Osteoblast (primary cell): ENCODE results near the gene APBB1IP. TPM values are rescaled to one million over a fixed set of nuclear protein-coding genes. Genes with fewer than 3 reads are reported as not detected.

ENCODE experiments used
- DNase-seq: peaks from one replicate; pipeline ENCODE4 v3.0.0; 2011; ENCODE audit warnings: low spot score, mixed read lengths; ENCODE audit not compliant: insufficient read length; ENCODE audit errors: missing footprints
- H2AFZ ChIP-seq: 2 replicates; pipeline ENCODE4 v1.6.0; 2011; ENCODE audit warnings: mild to moderate bottlenecking, low read length
- H3K27ac ChIP-seq: 2 replicates; pipeline ENCODE4 v1.5.1; 2011; ENCODE audit warnings: mild to moderate bottlenecking, low read depth, low read length, moderate library complexity
- H3K27me3 ChIP-seq: 2 replicates; pipeline ENCODE4 v1.6.0; 2012; ENCODE audit warnings: mild to moderate bottlenecking, control low read depth, inconsistent platforms, low read length, moderate library complexity; ENCODE audit not compliant: insufficient read depth
- H3K36me3 ChIP-seq: 2 replicates; pipeline ENCODE4 v1.5.1; 2011; ENCODE audit warnings: mild to moderate bottlenecking, low read length, control low read depth, moderate library complexity; ENCODE audit not compliant: insufficient read depth
- H3K4me1 ChIP-seq: 2 replicates; pipeline ENCODE4 v1.5.1; 2011; ENCODE audit warnings: mild to moderate bottlenecking, low read length, control low read depth, moderate library complexity; ENCODE audit not compliant: insufficient read depth
- H3K4me2 ChIP-seq: 2 replicates; pipeline ENCODE4 v1.6.0; 2011; ENCODE audit warnings: mild to moderate bottlenecking, low read length; ENCODE audit not compliant: insufficient read depth
- H3K4me3 ChIP-seq: fragments of 200-600 bp; sonication (generic); 3 replicates; pipeline ENCODE4 v1.5.1; 2012; ENCODE audit warnings: mild to moderate bottlenecking, low read length, inconsistent platforms; ENCODE audit not compliant: insufficient read depth
- H3K79me2 ChIP-seq: 2 replicates; pipeline ENCODE4 v1.6.0; 2012; ENCODE audit warnings: mild to moderate bottlenecking, low read length, control low read depth, inconsistent platforms; ENCODE audit not compliant: insufficient read depth
- H3K9me3 ChIP-seq: 2 replicates; pipeline ENCODE4 v1.5.1; 2011; ENCODE audit warnings: low read depth, low read length, control low read depth
- H4K20me1 ChIP-seq: 2 replicates; pipeline ENCODE4 v1.6.0; 2012; ENCODE audit warnings: mild to moderate bottlenecking, low read length, control low read depth; ENCODE audit not compliant: insufficient read depth
- CTCF ChIP-seq: IDR thresholded peaks from 2 replicates; pipeline ENCODE4 v1.5.1; 2011; ENCODE audit warnings: mild to moderate bottlenecking, low read depth, low read length, moderate library complexity; ENCODE audit errors: extremely low read depth
- total RNA-seq: library from RNA; depleted of rRNA; stranded (reverse); fragments of >200 nt; gene quantifications from 2 replicates; pipeline ENCODE4 v1.2.3, GENCODE V29; 2012

APBB1IP gene
- total RNA-seq, 1 donor: 14.8 TPM

DNA sequence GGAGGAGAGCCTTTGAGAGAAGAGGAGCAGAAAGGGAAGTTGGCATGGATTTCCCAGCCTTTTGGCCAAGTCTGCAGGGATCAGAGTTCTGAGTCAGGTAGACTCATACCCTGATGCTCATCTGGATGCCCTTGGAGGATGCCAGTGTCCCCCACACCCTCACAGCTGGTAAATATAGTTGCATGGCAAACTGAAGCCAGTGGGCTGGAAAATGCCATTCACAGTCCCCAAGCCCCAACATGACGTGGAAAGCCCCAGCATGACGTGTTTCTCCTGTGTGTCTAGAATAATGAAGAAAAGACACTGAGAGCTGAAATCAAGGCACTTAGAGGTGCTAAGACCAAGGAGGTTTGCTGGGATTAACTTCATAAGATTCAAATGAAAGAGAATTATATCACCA, 24.8 kb upstream of the APBB1IP start:
- Histone ChIP-seq H3K27ac (no peak overlapping the region), H3K79me2 (no peaks in the 10 kb centered on the region), H3K4me2 (no peak overlapping the region), H4K20me1 (no peaks in the 10 kb centered on the region), H3K4me1 (no peaks in the 10 kb centered on the region), H3K36me3 (no peaks in the 10 kb centered on the region), H3K9me3 (no peaks in the 10 kb centered on the region), H3K4me3 (no peak overlapping the region), H2AFZ (no peak overlapping the region), H3K27me3 (no peaks in the 10 kb centered on the region)
- no peak for DNase-seq
- TF ChIP-seq CTCF: no peak

DNA sequence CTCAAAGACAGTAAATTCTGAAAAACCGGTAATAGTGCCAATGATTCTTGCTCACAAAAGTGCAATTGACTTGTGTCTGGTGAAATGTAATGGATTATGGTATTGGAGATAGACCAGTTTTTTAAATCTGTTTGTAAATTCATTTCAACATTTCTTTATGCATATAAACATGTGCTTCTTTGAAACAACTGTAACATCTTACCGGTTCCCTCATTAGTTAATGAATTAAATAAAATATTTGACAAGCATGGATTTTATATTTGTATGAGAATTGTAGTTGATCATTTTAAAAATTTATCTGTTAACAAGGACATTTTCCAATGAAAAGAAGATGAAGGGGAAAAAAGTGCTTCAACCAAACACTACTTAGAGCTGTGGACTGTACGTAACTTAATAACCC, 21.0 kb upstream of the APBB1IP start:
- no peaks in the 10 kb centered on the region for H4K20me1 ChIP-seq
- no peak overlapping the region for H3K4me3 ChIP-seq
- H3K4me2 ChIP-seq: no peak overlapping the region
- no peak overlapping the region for H3K27ac ChIP-seq
- no peaks in the 10 kb centered on the region for H3K9me3 ChIP-seq
- no peaks in the 10 kb centered on the region for H3K79me2 ChIP-seq
- H3K4me1 ChIP-seq: no peaks in the 10 kb centered on the region
- no peaks in the 10 kb centered on the region for H3K36me3 ChIP-seq
- no peak overlapping the region for H2AFZ ChIP-seq
- no peaks in the 10 kb centered on the region for H3K27me3 ChIP-seq
- no peak for DNase-seq
- no peak for TF ChIP-seq CTCF

DNA sequence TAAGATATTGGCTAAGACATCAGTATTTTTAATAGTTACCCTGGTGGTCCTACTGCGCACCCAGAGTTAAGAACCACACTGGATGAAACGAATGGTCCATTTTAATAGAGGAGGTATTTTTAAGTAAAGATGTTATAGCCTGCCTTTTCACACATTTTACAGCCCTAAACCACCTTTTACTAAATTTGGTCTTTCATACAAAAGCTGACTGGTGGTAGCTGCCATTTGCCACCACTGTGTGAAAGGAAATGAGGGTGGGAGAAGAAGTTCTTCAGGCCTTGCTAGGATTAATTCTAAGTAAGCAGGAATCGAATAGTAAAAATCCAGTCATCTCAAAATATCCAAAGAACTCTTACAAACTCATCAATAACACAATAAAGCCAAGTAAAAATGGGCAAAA, 15.2 kb upstream of the APBB1IP start:
- no peaks in the 10 kb centered on the region for H3K9me3 ChIP-seq
- no peak overlapping the region for H2AFZ ChIP-seq

GRCh38 chr10:26423722-26424121, 14.4 kb upstream of the APBB1IP start:
- Histone ChIP-seq H3K79me2 (no peaks in the 10 kb centered on the region), H4K20me1 (no peaks in the 10 kb centered on the region), H3K27ac (no peak overlapping the region), H2AFZ (no peak overlapping the region), H3K4me2 (no peak overlapping the region), H3K27me3 (no peaks in the 10 kb centered on the region), H3K4me1 (no peaks in the 10 kb centered on the region), H3K9me3 (no peaks in the 10 kb centered on the region), H3K4me3 (no peak overlapping the region), H3K36me3 (no peaks in the 10 kb centered on the region)
- DNase-seq: no peak
- no peak for TF ChIP-seq CTCF

More for the DNA sequence above, 15.2 kb upstream of the APBB1IP start:
- Histone ChIP-seq H3K27me3 (no peaks in the 10 kb centered on the region), H3K79me2 (no peaks in the 10 kb centered on the region), H3K4me1 (no peaks in the 10 kb centered on the region), H3K27ac (no peak overlapping the region), H3K4me3 (no peak overlapping the region), H4K20me1 (no peaks in the 10 kb centered on the region), H3K36me3 (no peaks in the 10 kb centered on the region), H3K4me2 (no peak overlapping the region)
- no peak for TF ChIP-seq CTCF
- no peak for DNase-seq
